Activated CD4-positive, alpha-beta T cell treated with anti-CD3 and anti-CD28 coated beads for 48 hours (primary cell): ENCODE measurements around the gene BICC1.

Experiments
- DNase-seq: peaks from one replicate; pipeline ENCODE4 v3.0.0-alpha.2; 2020

BICC1 gene

GRCh38 chr10:58714409-58714808, 201.7 kb downstream of the BICC1 start:
- DNase-seq, result no peak

GRCh38 chr10:58715061-58715460, 202.4 kb downstream of the BICC1 start:
- DNase-seq, result no peak

- DNase-seq, result no peak
Observed at GRCh38 chr10:58718596-58718995, 205.9 kb downstream of the BICC1 start.

- no peak for DNase-seq
Observed at GRCh38 chr10:58721601-58722281, 209.1 kb downstream of the BICC1 start.

GRCh38 chr10:58723186-58723585, 210.5 kb downstream of the BICC1 start:
- no peak for DNase-seq

- no peak for DNase-seq
Observed at GRCh38 chr10:58723966-58724365, 211.3 kb downstream of the BICC1 start.

- DNase-seq, result no peak
Observed at GRCh38 chr10:58724781-58725180, 212.1 kb downstream of the BICC1 start.

- DNase-seq, result no peak
Observed at GRCh38 chr10:58725901-58726300, 213.2 kb downstream of the BICC1 start.

GRCh38 chr10:58727633-58728032, 215.0 kb downstream of the BICC1 start:
- no peak for DNase-seq

GRCh38 chr10:58731276-58731675, 218.6 kb downstream of the BICC1 start:
- DNase-seq, result no peak

GRCh38 chr10:58733436-58733835, 220.8 kb downstream of the BICC1 start:
- no peak for DNase-seq

- DNase-seq, result no peak
Observed at GRCh38 chr10:58734116-58734515, 221.4 kb downstream of the BICC1 start.

- DNase-seq, result no peak
Observed at GRCh38 chr10:58734664-58735063, 222.0 kb downstream of the BICC1 start.

- DNase-seq, result no peak
Observed at GRCh38 chr10:58735087-58735486, 222.4 kb downstream of the BICC1 start.

GRCh38 chr10:58740620-58741369, 228.1 kb downstream of the BICC1 start:
- no peak for DNase-seq

- DNase-seq, result no peak
Observed at GRCh38 chr10:58741673-58742072, 229.0 kb downstream of the BICC1 start.

- no peak for DNase-seq
Observed at GRCh38 chr10:58742141-58742540, 229.5 kb downstream of the BICC1 start.

- DNase-seq, result no peak
Observed at GRCh38 chr10:58743466-58744115, 230.9 kb downstream of the BICC1 start.

GRCh38 chr10:58746474-58747185, 234.0 kb downstream of the BICC1 start:
- DNase-seq, result no peak

- DNase-seq, result no peak
Observed at GRCh38 chr10:58747687-58748086, 235.0 kb downstream of the BICC1 start.

GRCh38 chr10:58752665-58753064, 240.0 kb downstream of the BICC1 start:
- DNase-seq, result no peak

GRCh38 chr10:58753425-58753824, 240.8 kb downstream of the BICC1 start:
- DNase-seq, result no peak
